NCI-H226 (cell line): ENCODE results near the gene ACTG1.
"Not testable (repeated sequence)": the region's sequence is repeated elsewhere in the genome, so short reads cannot be mapped to it uniquely, and the experiment has no call there.

Experiments used
- DNase-seq: peaks from one replicate; pipeline ENCODE4 v3.0.0-alpha.2; 2015

Gene ACTG1

DNA sequence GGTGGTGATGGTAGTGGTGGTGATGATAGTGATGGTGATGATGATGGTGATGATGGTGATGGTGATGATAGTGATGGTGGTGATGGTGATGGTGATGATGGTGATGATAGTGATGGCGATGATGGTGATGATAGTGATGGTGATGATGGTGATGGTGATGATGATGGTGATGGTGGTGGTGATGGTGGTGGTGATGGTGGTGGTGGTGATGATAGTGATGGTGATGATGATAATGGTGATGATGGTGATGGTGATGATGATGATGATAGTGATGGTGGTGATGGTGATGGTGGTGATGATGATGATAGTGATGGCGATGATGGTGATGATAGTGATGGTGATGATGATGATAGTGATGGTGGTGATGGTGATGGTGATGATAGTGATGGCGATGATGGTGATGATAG, 19.4 kb upstream of the ACTG1 start:
- DNase-seq = not testable (repeated sequence)

DNA sequence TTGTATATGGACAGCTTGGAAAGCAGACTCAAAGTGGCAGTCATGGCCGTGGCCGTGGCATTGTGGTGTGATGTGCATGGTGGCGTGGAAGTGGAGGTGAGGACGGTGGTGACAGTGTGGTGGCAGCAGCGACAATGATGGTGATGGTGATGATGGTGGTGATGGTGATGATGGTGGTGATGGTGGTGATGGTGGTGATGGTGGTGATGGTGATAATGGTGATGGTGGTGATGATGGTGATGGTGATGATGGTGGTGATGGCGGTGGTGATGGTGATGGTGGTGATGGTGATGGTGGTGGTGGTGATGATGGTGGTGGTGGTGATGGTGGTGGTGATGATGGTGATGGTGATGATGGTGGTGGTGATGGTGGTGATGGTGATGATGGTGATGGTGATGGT, 18.4 kb upstream of the ACTG1 start:
- DNase-seq = not testable (repeated sequence)

DNA sequence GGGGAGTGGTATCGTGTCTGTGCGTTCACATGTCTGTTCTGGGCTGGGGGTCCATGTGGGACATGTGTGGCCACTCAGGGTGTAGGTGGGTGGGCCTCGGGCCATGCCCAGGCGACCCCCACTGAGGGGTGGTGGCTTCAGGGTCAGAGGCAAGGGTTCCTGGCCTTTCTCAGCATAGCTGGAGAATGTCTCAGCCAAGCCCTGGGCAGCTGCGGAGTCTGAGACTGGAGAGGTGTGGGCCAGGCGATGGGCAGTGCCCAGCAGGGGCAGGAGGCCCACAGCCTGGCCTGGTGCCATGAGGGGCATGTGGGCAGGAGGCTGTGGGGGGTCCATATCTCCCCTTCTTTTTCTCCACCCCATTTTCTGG, 16.8 kb upstream of the ACTG1 start:
- no peak for DNase-seq

DNA sequence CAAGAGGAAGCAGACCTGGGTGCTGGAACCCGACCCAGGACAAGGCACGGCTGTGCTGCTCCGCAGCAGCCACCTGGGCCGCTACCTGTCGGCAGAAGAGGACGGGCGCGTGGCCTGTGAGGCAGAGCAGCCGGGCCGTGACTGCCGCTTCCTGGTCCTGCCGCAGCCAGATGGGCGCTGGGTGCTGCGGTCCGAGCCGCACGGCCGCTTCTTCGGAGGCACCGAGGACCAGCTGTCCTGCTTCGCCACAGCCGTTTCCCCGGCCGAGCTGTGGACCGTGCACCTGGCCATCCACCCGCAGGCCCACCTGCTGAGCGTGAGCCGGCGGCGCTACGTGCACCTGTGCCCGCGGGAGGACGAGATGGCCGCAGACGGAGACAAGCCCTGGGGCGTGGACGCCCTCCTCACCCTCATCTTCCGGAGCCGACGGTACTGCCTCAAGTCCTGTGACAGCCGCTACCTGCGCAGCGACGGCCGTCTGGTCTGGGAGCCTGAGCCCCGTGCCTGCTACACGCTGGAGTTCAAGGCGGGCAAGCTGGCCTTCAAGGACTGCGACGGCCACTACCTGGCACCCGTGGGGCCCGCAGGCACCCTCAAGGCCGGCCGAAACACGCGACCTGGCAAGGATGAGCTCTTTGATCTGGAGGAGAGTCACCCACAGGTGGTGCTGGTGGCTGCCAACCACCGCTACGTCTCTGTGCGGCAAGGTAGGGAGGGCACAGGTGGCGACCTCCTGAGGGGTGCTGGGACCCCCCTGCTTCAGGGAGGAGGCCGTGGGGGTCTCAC, 16.2 kb upstream of the ACTG1 start:
- no peak for DNase-seq

DNA sequence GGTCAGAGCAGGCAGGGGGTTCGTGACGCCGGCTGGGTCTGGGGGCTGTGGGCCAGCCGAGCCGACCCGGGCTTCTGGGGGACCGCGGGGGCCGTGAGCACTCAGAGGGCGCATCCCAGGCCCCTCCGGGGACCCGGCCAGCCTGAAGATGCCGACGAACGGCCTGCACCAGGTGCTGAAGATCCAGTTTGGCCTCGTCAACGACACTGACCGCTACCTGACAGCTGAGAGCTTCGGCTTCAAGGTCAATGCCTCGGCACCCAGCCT, 15.7 kb upstream of the ACTG1 start:
- DNase-seq = no peak

DNA sequence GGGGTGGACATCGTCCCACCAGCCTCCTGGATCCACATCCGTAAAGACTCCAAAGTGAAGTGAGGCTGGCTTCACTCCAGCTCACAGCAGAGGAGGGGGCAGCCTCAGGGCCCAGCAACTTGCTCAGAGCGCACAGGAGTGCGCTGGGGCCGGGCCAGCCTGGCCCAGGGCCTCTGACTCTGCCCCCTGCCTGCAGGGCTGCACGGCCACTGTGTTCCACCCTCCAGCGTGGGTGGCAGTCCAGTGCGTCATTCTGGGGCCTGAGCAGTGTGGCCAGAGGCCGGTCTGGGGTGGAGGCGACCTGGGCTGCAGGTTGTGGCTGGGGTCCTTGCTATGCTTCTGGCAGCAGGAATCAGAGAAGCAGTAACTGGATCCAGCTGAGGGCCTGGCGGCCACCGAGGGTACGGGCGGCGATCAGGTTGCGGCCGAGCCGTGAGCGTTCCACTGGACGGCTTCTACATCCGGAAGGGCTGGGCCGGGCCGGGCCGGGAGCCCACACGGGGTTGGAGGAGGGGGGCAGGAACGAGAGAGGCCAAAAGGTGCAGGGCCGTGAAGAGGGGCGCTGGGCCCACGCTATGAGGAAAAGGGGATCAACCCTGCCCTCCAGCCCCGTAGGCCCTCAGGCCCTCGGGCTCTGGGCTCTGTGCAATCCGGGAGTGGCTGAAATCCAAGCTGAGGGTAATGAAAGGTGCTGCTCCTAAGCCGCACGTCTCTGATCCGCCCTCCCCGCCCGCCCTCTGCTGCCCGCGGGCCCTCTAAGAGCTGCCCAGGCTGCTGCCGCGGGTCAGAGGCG, 15.2 kb upstream of the ACTG1 start, which contains the start of gene FSCN2:
Gene FSCN2 (plus strand): TSS at position 787 of the 793 bp plus-strand sequence. CDS start 155 bp downstream, outside the sequence.
- no peak for DNase-seq

DNA sequence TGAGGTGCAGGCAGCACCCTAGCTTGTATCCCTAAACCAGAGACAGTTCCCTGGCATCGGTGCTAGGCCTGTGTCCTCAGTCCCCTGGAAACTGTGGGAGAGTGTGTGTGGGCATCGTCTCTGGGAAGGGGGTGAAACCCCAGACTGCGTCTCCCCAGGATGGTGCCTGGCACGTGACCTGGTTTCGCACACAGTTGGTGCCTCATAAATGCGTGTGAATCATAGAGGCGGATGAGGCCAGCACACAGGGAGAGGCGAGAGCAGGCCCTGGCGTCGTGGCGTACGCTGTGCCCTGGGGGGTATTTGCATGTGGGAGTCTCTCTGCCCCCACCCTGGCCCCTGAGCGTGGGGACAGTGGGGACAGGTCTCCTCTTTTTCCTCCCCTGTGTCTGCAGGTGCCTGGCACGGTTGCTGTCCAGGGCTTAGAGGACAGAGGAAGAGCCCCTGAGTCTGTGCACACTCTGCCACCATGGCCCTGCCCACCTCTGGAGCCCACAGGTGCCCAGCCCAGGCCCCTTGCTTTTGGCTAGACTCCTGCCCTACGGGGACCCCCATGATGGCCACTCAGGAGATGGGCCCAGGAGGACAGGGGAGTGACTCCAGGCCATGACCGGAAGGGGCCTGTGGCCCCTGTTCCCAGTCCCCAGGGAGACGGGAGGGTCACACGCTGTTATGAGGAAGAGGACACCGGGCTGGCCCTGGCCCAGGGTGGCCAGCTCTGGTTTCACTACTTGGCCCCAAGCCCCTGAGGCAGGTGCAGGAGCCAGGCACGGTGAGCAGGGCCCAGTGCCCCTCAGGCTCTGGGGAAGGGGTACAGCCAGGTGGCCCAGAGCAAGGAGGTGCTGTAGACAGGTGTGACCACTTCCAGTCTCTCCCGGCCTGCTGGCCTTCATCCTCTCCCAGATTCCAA, 14.3 kb upstream of the ACTG1 start:
- no peak for DNase-seq

DNA sequence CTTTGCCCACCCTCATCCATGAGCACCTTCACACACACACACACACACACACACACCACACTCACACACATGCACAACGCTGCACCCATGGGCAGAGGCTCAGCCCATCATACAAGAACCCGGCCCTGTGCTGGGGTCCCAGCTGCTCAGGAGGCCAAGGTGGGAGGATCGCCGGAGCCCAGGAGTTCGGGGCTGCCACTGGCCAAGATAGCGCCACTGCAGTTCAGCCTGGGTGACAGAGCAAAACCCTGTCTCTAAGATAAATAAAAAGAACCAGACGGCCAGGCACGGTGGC, 12.2 kb upstream of the ACTG1 start:
- no peak for DNase-seq

DNA sequence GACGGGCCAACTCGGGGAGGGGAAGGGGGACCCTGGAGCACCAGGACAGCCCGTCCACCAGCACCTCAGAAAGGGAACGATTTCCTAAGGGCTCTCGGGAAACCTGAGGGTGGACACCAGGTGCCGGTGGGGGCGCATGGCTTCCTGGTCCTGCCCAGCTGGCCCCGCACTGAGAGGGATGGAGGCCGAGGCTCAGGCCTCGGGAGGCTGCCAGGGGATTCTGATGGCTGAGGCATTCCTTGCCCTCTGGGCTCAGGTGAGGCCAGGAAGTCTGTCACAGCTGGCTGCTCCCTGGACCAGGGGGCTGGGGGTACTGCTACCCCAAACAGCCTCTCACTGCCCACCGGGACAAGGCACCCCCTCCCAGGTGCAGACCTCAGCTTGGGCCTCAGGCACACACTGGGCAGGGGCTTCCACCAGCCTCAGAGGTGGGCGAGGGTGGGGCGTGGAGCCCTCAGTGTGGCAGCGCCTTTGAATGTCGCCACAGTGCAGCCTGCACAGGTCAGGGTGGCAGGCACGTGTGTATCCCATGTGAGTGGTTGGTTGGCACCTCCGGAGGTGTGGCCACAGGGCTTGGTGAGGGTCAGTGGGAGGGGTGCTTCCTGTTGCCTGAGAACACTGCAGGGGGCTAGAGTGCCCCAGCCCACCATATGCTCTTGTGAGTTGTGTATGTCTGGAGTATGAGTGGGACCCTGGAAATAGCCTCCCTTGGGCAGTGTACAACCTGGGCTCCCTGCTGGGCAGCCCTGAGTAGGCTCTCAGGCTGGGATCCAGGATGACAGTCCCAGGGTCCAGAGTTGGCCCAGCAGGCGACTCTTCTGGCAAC, 11.7 kb upstream of the ACTG1 start:
- no peak for DNase-seq

DNA sequence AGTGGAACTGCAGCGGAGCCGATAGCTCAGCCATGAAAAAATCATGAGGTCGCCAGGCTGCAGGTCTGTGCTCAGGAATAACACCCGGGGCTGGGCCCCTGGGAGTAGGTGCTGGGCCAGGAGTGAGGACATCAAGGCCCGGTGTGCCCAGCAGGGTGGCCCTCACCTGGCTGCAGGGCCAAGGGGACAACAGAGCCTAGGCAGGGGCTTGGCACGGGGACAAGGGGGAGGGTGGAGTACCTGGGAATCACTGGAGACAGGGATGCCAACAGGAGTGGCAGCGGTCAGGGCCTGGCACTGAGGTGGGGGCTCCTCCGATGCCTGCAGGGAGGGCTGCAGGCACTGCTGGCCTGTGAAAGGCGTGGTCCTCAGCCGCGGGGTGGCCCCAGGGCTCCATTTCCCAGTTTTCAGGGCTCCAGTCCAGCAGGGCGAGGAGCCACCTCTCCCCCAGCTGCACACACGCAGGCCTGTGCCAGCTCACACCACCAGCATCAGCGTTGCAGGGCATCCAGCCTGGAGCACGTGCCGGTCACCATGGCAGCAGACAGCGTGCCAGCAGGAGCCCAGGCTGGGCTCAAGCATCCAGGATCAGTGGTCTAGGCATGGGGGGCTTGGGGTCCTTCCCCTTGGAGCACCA, 10.9 kb upstream of the ACTG1 start:
- peak; percentile 41 for DNase-seq

DNA sequence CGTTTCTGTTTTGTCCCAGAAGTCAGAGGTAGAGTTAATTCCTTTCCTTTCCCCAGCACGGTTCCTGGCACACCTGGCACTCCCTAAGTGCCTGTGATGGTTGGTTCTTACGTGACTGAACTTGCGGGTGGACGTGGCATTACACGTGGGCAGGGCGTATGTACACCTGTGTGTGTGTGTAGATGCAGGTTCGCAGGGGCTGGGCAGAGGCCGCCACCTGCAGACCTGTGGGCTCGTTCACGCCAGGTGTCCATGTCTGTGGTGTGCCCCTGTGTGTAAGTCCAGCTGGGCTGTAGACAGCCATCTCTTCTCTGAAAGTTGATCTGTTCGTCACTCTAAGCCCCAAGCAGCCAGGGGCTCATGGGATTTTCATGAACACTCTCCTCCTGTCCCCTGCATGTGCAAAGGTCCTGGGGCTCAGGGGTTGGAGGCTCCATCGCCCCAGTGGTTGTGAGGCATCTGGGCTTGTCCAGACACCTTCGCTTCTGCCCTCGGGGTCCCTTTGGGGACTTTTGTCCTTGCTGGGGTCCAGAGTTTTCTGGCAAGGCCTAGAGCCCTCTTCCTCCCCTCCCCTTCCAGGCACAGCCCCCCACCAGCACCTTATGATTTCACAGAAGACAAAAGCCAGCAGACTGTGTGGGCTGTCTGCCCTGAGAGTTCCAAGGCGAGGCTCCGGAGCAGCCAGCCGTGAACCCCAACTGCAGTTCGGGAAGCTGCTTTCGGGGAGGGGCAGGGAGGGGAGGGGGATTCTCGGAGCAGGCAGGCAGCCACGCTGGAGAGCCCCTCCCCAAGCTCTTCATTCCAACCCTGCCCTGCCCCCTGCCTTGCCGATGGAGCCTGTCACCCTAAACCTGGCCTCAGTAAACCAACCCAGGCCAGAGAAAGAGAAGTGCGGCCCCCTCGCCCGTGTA, 10.1 kb upstream of the ACTG1 start:
- DNase-seq = no peak

DNA sequence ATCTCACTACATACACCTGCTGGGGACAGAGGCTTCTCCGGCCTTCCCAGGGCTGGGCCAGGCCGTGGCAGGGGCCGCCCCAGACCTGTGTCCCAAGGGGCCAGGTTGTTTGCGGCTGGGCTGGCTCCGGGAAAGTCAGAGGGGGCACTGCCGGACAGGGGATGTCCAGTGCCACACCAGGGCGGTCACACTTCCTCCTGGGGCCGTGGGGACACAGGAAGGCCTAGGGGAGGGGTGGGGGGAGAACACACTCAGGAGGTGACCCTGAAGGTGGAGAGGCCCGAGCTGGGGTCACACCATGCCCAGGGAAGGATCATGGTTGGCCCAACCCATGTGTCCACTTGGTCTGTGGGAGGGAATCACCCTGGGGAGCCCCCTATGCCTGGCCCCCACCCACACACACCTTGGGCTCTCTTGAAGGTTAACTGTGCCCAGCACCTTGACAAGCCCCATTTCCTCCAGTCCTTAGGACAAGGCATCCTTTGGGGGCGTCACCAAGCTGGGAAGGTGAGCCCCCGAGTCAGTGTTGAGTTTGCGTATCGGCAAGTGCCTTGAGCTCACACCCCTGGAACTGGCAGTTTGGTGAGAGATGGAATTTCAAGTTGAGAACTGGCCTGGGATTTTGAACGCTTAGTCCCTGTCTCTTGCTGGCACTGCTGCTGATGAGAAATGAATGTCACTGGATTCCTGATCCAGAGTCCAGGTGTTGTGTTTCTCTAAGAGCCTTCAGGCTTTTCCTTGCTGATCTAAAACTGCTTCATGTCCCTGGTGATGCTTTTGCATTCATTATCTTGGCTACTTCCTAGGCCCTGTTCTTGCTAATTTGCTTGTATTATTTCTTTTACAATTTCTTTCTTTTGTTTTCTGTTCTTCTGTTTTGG, 7.7 kb upstream of the ACTG1 start:
- no peak for DNase-seq

DNA sequence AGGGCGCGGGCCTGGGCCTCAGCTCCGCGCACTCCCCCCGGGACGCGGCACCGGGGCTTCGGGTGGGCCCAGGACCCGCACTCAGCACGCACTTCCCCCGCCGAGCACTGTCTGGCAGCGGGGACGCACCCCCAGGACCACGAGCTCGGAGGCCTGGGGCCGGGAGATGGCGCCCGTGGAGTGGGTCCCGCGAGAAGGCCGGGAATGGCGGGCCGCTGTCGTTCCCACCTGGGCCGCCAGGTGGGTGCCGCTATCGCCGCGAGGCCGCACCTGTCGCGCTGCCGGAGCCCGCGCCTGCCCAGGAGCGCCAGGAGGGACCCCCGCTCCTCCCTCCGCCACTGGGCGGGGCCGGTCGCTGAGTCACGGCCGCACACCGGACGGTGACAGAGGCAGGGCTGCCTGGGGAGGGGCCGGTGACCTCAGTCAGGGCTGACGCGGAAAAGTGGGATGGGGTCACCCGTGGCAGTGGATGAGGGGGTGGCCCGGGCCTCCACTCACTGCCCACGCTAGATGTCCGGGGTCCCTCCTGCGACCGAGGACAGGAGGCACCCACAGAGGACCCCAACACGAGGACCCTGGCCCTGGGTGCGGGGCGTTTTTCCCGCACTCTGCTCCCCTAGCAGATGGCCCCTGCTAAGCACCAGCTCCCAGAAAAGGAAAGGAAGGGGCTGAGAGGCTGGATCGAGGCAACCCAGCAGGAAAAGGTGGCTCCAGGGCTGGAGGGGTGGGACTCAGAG, 6.9 kb upstream of the ACTG1 start:
- peak; percentile 27 for DNase-seq

DNA sequence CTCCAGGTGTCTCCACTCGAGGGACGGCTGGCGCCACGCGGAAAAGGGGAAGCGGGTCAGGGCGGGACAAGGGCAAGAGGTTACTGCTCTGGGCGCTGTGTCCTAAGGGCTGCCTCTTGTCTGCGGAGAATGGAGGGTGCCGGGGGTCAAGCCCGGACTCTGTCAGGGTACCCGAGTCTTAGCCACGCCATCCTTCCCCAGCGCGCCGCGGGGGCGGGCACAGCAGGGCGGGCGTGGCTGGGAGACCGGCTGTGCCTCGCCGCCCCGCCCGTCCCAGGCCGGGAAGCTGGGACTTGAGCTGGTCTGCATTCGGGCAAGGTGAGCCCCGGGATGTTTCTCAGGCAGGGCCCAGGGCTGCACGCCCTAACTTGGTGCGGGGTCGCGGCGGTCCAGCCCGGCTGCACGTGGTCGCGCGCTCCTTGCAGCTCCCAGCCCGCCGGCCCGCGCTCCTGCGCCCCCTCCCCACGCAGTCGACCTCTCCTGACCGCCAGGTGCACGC, 6.2 kb upstream of the ACTG1 start:
- peak; percentile 9 for DNase-seq

DNA sequence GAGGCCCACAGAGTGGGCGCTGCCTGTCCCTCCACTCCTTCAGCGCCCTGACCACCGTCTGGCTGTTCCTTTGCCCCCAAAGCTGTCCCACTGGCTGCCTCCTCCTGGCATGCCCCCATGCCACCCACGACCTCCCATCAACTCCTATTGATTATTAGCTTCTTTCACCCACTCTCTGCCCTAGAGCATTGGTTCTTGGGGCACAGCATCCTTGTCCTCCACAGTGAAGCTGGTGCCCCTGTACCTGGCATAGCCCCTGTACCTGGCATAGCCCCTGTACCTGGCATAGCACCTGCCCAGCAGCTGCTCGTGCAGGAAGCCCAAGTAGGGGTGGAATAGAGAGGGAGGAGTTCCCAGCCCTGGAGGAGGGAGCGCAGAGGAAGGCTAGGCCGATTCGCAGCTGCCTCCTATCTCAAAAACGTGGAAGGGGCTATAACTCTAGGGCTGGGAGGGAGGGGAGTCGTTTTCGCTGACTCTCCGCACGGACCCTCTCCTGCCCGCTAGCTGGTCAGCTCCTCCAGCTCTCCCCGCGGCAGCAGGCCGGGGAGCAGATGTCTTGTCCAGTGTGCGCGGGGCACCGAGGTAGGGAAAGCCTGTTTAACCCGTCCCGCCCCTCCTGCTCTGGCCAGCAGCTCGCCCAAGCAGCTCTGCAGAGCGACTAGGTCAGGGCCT, 5.7 kb upstream of the ACTG1 start:
- no peak for DNase-seq

DNA sequence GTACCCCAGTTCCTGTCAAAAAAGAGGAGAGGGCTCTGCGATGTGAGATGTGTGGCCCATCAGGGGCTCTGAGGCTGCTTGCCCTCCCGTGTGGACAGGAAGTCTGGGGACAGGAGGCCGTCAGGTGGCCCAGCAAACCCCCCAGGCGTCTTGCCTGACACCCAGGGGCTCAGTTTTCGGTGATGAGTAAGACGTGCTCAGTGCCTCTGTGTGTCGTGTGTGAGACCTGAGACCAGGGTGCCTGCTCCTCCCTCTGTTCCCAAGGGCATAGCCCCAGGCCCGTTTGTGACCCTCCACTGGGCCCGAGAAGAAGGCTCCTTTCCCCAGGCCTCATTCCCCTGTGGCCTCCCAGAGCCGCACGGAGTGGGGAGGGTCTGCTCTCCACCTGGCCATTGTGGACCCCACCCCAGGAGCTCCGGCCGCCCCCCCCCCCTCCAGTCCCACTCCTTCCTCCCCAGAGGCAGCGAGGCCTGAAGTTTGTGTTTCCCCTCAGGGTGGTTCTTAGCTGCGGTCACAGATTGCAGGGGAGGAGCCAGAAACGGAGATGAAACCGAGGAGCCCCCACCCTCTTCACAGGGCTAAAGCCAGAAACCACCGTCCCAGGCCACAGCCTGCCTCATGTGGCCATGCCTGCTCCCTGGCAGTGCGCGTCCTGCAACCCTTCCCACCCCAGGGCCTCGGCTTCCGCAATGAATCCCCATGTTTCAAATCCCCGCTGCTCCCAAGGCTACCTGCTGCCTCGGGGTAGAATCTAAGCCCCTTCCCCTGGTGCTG, 4.9 kb upstream of the ACTG1 start:
- no peak for DNase-seq

DNA sequence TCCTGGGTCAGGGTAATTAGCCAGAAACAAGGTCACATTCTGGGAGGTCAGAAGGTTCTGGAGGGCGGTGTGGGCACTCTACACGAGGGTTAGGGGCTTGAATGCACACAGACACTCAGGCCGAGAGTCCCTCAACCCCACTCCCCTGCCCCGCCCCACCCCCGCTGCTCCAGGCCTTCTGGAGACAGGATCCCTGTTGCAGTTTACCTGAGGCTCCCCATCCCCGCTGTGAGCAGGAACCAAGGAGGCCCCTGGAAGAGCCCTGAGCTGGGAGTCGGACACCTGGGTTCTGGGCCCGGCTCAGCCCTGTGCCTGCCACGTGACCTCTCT, 4.4 kb upstream of the ACTG1 start:
- no peak for DNase-seq

DNA sequence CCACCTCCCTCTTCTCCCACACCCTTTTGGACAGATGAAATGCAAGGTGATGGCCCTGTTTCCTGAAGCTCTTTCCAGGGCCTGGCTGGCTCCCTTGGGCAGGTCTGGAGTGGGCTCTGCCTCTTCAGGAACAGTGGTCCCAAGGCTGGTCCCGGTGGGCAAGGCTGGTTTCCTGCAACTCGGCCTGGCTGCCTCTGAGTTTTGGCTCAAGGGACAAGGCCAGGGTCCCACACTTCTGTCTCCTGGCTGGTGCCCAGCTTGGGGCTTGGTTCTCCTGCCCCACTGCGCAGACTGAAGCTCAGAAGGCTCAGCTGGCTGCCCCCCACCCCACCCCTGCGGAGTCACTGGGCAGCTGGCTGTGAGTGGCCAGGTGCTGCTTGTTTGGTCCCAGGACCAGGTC, 3.8 kb upstream of the ACTG1 start:
- DNase-seq = no peak
